HL-60 (cell line): Measurements from ENCODE around the gene S100A6.

Source experiments
- CTCF ChIP-seq: IDR thresholded peaks from one replicate; pipeline ENCODE4 v1.5.1; 2011; ENCODE audit warnings: low read length, control low read depth, inconsistent platforms; ENCODE audit not compliant: insufficient read depth
- GABPA ChIP-seq: IDR thresholded peaks from 2 replicates; pipeline ENCODE4 v1.6.1; 2012; ENCODE audit warnings: low read depth
- POLR2AphosphoS5 ChIP-seq: IDR thresholded peaks from 2 replicates; pipeline ENCODE4 v1.6.1; 2012; ENCODE audit warnings: low read depth
- SPI1 ChIP-seq: IDR thresholded peaks from 2 replicates; pipeline ENCODE4 v1.6.1; 2012; ENCODE audit warnings: low read depth, mild to moderate bottlenecking, borderline replicate concordance
- TF ChIP-seq, protein P1 (sequence below): IDR thresholded peaks from 2 replicates; pipeline ENCODE4 v1.6.1; 2012; ENCODE audit warnings: low read depth; ENCODE audit not compliant: insufficient replicate concordance

GRCh38 chr1:153560241-153560640 is 24.4 kb upstream of the S100A6 start:
- no peak for TF ChIP-seq POLR2AphosphoS5
- no peak for TF ChIP-seq CTCF
- TF ChIP-seq, protein P1, sequence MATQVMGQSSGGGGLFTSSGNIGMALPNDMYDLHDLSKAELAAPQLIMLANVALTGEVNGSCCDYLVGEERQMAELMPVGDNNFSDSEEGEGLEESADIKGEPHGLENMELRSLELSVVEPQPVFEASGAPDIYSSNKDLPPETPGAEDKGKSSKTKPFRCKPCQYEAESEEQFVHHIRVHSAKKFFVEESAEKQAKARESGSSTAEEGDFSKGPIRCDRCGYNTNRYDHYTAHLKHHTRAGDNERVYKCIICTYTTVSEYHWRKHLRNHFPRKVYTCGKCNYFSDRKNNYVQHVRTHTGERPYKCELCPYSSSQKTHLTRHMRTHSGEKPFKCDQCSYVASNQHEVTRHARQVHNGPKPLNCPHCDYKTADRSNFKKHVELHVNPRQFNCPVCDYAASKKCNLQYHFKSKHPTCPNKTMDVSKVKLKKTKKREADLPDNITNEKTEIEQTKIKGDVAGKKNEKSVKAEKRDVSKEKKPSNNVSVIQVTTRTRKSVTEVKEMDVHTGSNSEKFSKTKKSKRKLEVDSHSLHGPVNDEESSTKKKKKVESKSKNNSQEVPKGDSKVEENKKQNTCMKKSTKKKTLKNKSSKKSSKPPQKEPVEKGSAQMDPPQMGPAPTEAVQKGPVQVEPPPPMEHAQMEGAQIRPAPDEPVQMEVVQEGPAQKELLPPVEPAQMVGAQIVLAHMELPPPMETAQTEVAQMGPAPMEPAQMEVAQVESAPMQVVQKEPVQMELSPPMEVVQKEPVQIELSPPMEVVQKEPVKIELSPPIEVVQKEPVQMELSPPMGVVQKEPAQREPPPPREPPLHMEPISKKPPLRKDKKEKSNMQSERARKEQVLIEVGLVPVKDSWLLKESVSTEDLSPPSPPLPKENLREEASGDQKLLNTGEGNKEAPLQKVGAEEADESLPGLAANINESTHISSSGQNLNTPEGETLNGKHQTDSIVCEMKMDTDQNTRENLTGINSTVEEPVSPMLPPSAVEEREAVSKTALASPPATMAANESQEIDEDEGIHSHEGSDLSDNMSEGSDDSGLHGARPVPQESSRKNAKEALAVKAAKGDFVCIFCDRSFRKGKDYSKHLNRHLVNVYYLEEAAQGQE: no peak
- no peak for TF ChIP-seq GABPA
- no peak for TF ChIP-seq SPI1
